CD4-positive, alpha-beta memory T cell (primary cell): ENCODE results near the gene RFTN1. TPM values are rescaled to one million over a fixed set of nuclear protein-coding genes. Genes with fewer than 3 reads are reported as not detected.

Experiments used
- CTCF ChIA-PET: fragments of 350-600 bp; sonication (Branson Sonifier 250); formaldehyde crosslinking; loops from one replicate; lab custom pipeline; 2021; ENCODE audit warnings: inconsistent platforms; ENCODE audit not compliant: partially characterized antibody; lab: Charles Lee
- POLR2A ChIA-PET: fragments of 350-600 bp; sonication (Branson Sonifier 250); formaldehyde crosslinking; loops from one replicate; lab custom pipeline; 2021; ENCODE audit not compliant: partially characterized antibody; lab: Charles Lee
- DNase-seq, 5 donors: peaks; one replicate each; pipeline versions ENCODE4 v3.0.0 to v3.0.0-alpha.2; 2020 to 2022; ENCODE audit warnings: mixed read lengths in 1 of 5
- H3K27ac ChIP-seq: one replicate; pipeline ENCODE4 v1.7.0; 2013; ENCODE audit warnings: low read depth, low read length
- H3K27me3 ChIP-seq: 2 replicates; pipeline ENCODE4 v1.7.0; 2013; ENCODE audit warnings: mild to moderate bottlenecking, low read length, moderate library complexity; ENCODE audit not compliant: insufficient read depth
- H3K36me3 ChIP-seq: 2 replicates; pipeline ENCODE4 v1.7.0; 2013; ENCODE audit warnings: mild to moderate bottlenecking, low read length, moderate library complexity; ENCODE audit not compliant: insufficient read depth
- H3K4me1 ChIP-seq: 2 replicates; pipeline ENCODE4 v1.7.0; 2013; ENCODE audit warnings: mild to moderate bottlenecking, low read length, moderate library complexity; ENCODE audit not compliant: insufficient read depth
- H3K4me3 ChIP-seq, 2 donors: one replicate each; pipeline ENCODE4 v1.7.0; 2013; ENCODE audit warnings: low read length in 2 of 2, mild to moderate bottlenecking in 1 of 2
- H3K9me3 ChIP-seq, 2 donors: one replicate each; pipeline ENCODE4 v1.7.0; 2013; ENCODE audit warnings: low read length in 2 of 2, control low read depth in 1 of 2; ENCODE audit not compliant: control insufficient read depth in 1 of 2
- H3K27ac Mint-ChIP-seq, 7 donors: one replicate each; pipeline ENCODE4 v1.8.0; 2020 to 2021; ENCODE audit warnings: mixed read lengths in 7 of 7, mild to moderate bottlenecking in 6 of 7, inconsistent platforms in 3 of 7, moderate library complexity in 3 of 7
- H3K27me3 Mint-ChIP-seq, 2 donors: one replicate each; pipeline ENCODE4 v1.8.0; 2020 to 2021; ENCODE audit warnings: mixed read lengths in 2 of 2
- H3K36me3 Mint-ChIP-seq, 2 donors: one replicate each; pipeline ENCODE4 v1.8.0; 2020 to 2021; ENCODE audit warnings: mixed read lengths in 2 of 2, inconsistent platforms in 1 of 2, mild to moderate bottlenecking in 1 of 2
- H3K4me1 Mint-ChIP-seq, 4 donors: one replicate each; pipeline ENCODE4 v1.8.0; 2020 to 2021; ENCODE audit warnings: mixed read lengths in 4 of 4, mild to moderate bottlenecking in 1 of 4
- H3K4me3 Mint-ChIP-seq, 8 donors: one replicate each; pipeline ENCODE4 v1.8.0; 2020 to 2021; ENCODE audit warnings: mixed read lengths in 8 of 8, mild to moderate bottlenecking in 7 of 8, moderate library complexity in 6 of 8, inconsistent platforms in 3 of 8
- H3K9me3 Mint-ChIP-seq, 8 donors: one replicate each; pipeline ENCODE4 v1.8.0; 2020 to 2021; ENCODE audit warnings: mixed read lengths in 8 of 8, mild to moderate bottlenecking in 5 of 8, inconsistent platforms in 3 of 8, moderate library complexity in 1 of 8
- intact Hi-C: fragments of 100-400 bp; cut with micrococcal nuclease; formaldehyde crosslinking; loops from one replicate; pipeline ENCODE4 v1.15.1; 2023
- polyA plus RNA-seq, 2 donors: library from polyadenylated mRNA; unstranded; fragments of 300-500 nt; fragmentation: Illumina TruSeq; gene quantifications; one replicate each; pipeline ENCODE4 v1.2.3, GENCODE V29; 2021
- total RNA-seq, 2 experiments: library from RNA; stranded (reverse); gene quantifications; one replicate each; pipeline ENCODE4 v1.2.3, GENCODE V29; 2021

RFTN1 gene
- total and polyA plus RNA-seq, 4 experiments from 2014 or later: 38.3 to 59.7 (median 52.0) TPM

- ChIA-PET POLR2A (no interaction called here), CTCF (interaction anchor here (0.9 to 1.4 kb wide), 4 partner anchors 95 to 775 kb away, joined by 3 to 4 read pairs (median 3); no protein-coding TSS in a partner anchor)
- no peak overlapping the region for H3K27ac ChIP-seq
- H3K4me3 Mint-ChIP-seq: no peak overlapping the region
- H3K36me3 Mint-ChIP-seq: peaks cover 43 to 70% of the 10 kb centered on the region in 2 donors
- DNase-seq: no peak
- no peaks in the 10 kb centered on the region for H3K27me3 Mint-ChIP-seq
- no peak overlapping the region for H3K4me3 ChIP-seq
- peak overlapping the region in 2 of 7 donors; percentile 43 to 64 for H3K27ac Mint-ChIP-seq
- peaks cover 5% of the 10 kb centered on the region for H3K36me3 ChIP-seq
- intact Hi-C loops: no loop called here
- H3K4me1 ChIP-seq: no peaks in the 10 kb centered on the region
- H3K9me3 Mint-ChIP-seq: no peaks in the 10 kb centered on the region
- no peaks in the 10 kb centered on the region for H3K27me3 ChIP-seq
- peaks cover 12 to 18% (median 13%) of the 10 kb centered on the region in 4 donors for H3K4me1 Mint-ChIP-seq
- no peaks in the 10 kb centered on the region for H3K9me3 ChIP-seq
Measured at GRCh38 chr3:16363636-16364035, 149.9 kb downstream of the RFTN1 start.

- POLR2A ChIA-PET: no interaction called here
- no peak overlapping the region for H3K4me3 ChIP-seq
- Mint-ChIP-seq H3K4me1 (peaks cover 12 to 18% (median 13%) of the 10 kb centered on the region in 4 donors), H3K27ac (peak overlapping the region in 2 of 7 donors; percentile 8 to 76), H3K36me3 (peaks cover 40 to 66% of the 10 kb centered on the region in 2 donors), H3K9me3 (no peaks in the 10 kb centered on the region), H3K27me3 (no peaks in the 10 kb centered on the region), H3K4me3 (no peak overlapping the region)
- no peaks in the 10 kb centered on the region for H3K9me3 ChIP-seq
- CTCF ChIA-PET: interaction anchor here (1.1 kb wide), 1 partner anchor 72 kb away, joined by 3 read pairs; no protein-coding TSS in a partner anchor
- H3K27me3 ChIP-seq: no peaks in the 10 kb centered on the region
- no peak overlapping the region for H3K27ac ChIP-seq
- peaks cover 5% of the 10 kb centered on the region for H3K36me3 ChIP-seq
- no peaks in the 10 kb centered on the region for H3K4me1 ChIP-seq
- DNase-seq: no peak
- intact Hi-C loops: no loop called here
Measured at GRCh38 chr3:16362770-16363169, 150.7 kb downstream of the RFTN1 start.

- Histone ChIP-seq H3K27ac (no peak overlapping the region), H3K27me3 (no peaks in the 10 kb centered on the region), H3K4me1 (no peaks in the 10 kb centered on the region), H3K4me3 (no peak overlapping the region), H3K36me3 (no peaks in the 10 kb centered on the region), H3K9me3 (no peaks in the 10 kb centered on the region)
- peaks cover 0 to 3% (median 0%) of the 10 kb centered on the region in 8 donors for H3K9me3 Mint-ChIP-seq
- peak overlapping the region in 1 of 8 donors; percentile 32 for H3K4me3 Mint-ChIP-seq
- CTCF ChIA-PET: no interaction called here
- intact Hi-C loops: no loop called here
- no peak for DNase-seq
- peak overlapping the region in 3 of 7 donors; percentile 8 to 72 (median 14) for H3K27ac Mint-ChIP-seq
- peaks cover 14 to 22% (median 15%) of the 10 kb centered on the region in 4 donors for H3K4me1 Mint-ChIP-seq
- peaks cover 38 to 65% of the 10 kb centered on the region in 2 donors for H3K36me3 Mint-ChIP-seq
- no peaks in the 10 kb centered on the region for H3K27me3 Mint-ChIP-seq
- POLR2A ChIA-PET: no interaction called here
Measured at GRCh38 chr3:16361087-16361486, 152.4 kb downstream of the RFTN1 start.

- Histone ChIP-seq H3K27me3 (no peaks in the 10 kb centered on the region), H3K27ac (no peak overlapping the region), H3K9me3 (no peaks in the 10 kb centered on the region), H3K4me1 (no peaks in the 10 kb centered on the region), H3K4me3 (no peak overlapping the region), H3K36me3 (no peaks in the 10 kb centered on the region)
- H3K27me3 Mint-ChIP-seq: no peaks in the 10 kb centered on the region
- DNase-seq: no peak
- H3K27ac Mint-ChIP-seq: peak overlapping the region in 6 of 7 donors; percentile 42 to 86 (median 58)
- H3K9me3 Mint-ChIP-seq: peaks cover 0 to 3% (median 0%) of the 10 kb centered on the region in 8 donors
- H3K4me1 Mint-ChIP-seq: peaks cover 10 to 17% (median 14%) of the 10 kb centered on the region in 4 donors
- H3K36me3 Mint-ChIP-seq: peaks cover 37 to 62% of the 10 kb centered on the region in 2 donors
- H3K4me3 Mint-ChIP-seq: no peak overlapping the region
- ChIA-PET CTCF (no interaction called here), POLR2A (interaction anchor here (0.7 kb wide), 1 partner anchor 929 kb away, joined by 3 read pairs; no protein-coding TSS in a partner anchor)
- intact Hi-C loops: no loop called here
Measured at GRCh38 chr3:16359331-16359730, 154.2 kb downstream of the RFTN1 start.

GRCh38 chr3:16358336-16358735, 155.2 kb downstream of the RFTN1 start:
- Histone ChIP-seq H3K36me3 (no peaks in the 10 kb centered on the region), H3K4me3 (no peak overlapping the region), H3K27ac (no peak overlapping the region), H3K4me1 (no peaks in the 10 kb centered on the region), H3K27me3 (no peaks in the 10 kb centered on the region), H3K9me3 (no peaks in the 10 kb centered on the region)
- POLR2A ChIA-PET: interaction anchor here (1.3 to 1.6 kb wide), 2 partner anchors 8 to 72 kb away, joined by 3 to 4 read pairs; no protein-coding TSS in a partner anchor
- CTCF ChIA-PET: interaction anchor here (0.6 kb wide), 1 partner anchor 1523 kb away, joined by 3 read pairs; no protein-coding TSS in a partner anchor
- Mint-ChIP-seq H3K36me3 (peaks cover 34 to 60% of the 10 kb centered on the region in 2 donors), H3K4me1 (peaks cover 10 to 24% (median 13%) of the 10 kb centered on the region in 4 donors), H3K4me3 (no peak overlapping the region), H3K27me3 (no peaks in the 10 kb centered on the region), H3K9me3 (peaks cover 0 to 3% (median 0%) of the 10 kb centered on the region in 8 donors), H3K27ac (peak overlapping the region in 2 of 7 donors; percentile 42 to 57)
- DNase-seq: no peak
- intact Hi-C loops: no loop called here

GRCh38 chr3:16357186-16358121, 156.0 kb downstream of the RFTN1 start:
- Histone ChIP-seq H3K9me3 (no peaks in the 10 kb centered on the region), H3K4me1 (no peaks in the 10 kb centered on the region), H3K27me3 (no peaks in the 10 kb centered on the region), H3K36me3 (no peaks in the 10 kb centered on the region), H3K27ac (no peak overlapping the region), H3K4me3 (no peak overlapping the region)
- Mint-ChIP-seq H3K9me3 (peaks cover 0 to 3% (median 0%) of the 10 kb centered on the region in 8 donors), H3K36me3 (peaks cover 29 to 60% of the 10 kb centered on the region in 2 donors), H3K27ac (peak overlapping the region in 4 of 7 donors; percentile 39 to 60 (median 58)), H3K4me1 (peaks cover 10 to 23% (median 14%) of the 10 kb centered on the region in 4 donors), H3K4me3 (no peak overlapping the region), H3K27me3 (no peaks in the 10 kb centered on the region)
- POLR2A ChIA-PET: interaction anchor here (0.6 to 1.6 kb wide), 3 partner anchors 7 to 71 kb away, joined by 3 to 4 read pairs (median 4); no protein-coding TSS in a partner anchor
- CTCF ChIA-PET: no interaction called here
- intact Hi-C loops: no loop called here
- no peak for DNase-seq

GRCh38 chr3:16355828-16356227, 157.7 kb downstream of the RFTN1 start:
- Mint-ChIP-seq H3K4me1 (peaks cover 7 to 14% (median 10%) of the 10 kb centered on the region in 4 donors), H3K27ac (peak overlapping the region in 1 of 7 donors; percentile 56), H3K9me3 (peaks cover 0 to 3% (median 0%) of the 10 kb centered on the region in 8 donors), H3K27me3 (no peaks in the 10 kb centered on the region), H3K4me3 (no peak overlapping the region), H3K36me3 (peaks cover 27 to 58% of the 10 kb centered on the region in 2 donors)
- intact Hi-C loops: no loop called here
- no peak for DNase-seq
- Histone ChIP-seq H3K4me3 (no peak overlapping the region), H3K36me3 (peaks cover 6% of the 10 kb centered on the region), H3K4me1 (no peaks in the 10 kb centered on the region), H3K27ac (no peak overlapping the region), H3K27me3 (no peaks in the 10 kb centered on the region), H3K9me3 (no peaks in the 10 kb centered on the region)
- CTCF ChIA-PET: no interaction called here
- POLR2A ChIA-PET: no interaction called here
